HEK293 (cell line): ENCODE data around the gene UCKL1.

Experiments
- BCL11A ChIP-seq: fragments of 450-650 bp; formaldehyde crosslinking; IDR thresholded peaks from 2 replicates; pipeline ENCODE4 v1.5.1; 2016; ENCODE audit warnings: low read depth, missing biosample characterization, missing genetic modification characterization
- FEZF1 ChIP-seq: fragments of 450-650 bp; formaldehyde crosslinking; IDR thresholded peaks from 2 replicates; pipeline ENCODE4 v1.5.1; 2016; ENCODE audit warnings: missing biosample characterization, missing genetic modification characterization
- KLF16 ChIP-seq: fragments of 450-650 bp; formaldehyde crosslinking; IDR thresholded peaks from 2 replicates; pipeline ENCODE4 v1.5.1; 2017; ENCODE audit warnings: missing biosample characterization, missing genetic modification characterization
- MEIS1 ChIP-seq: sonication (generic); formaldehyde crosslinking; IDR thresholded peaks from 2 replicates; pipeline ENCODE4 v1.8.1; 2022; ENCODE audit warnings: missing genetic modification reagents, mild to moderate bottlenecking, borderline replicate concordance
- PATZ1 ChIP-seq: fragments of 450-650 bp; formaldehyde crosslinking; IDR thresholded peaks from 2 replicates; pipeline ENCODE4 v1.5.1; 2016; ENCODE audit warnings: missing biosample characterization, missing genetic modification characterization
- PRDM1 ChIP-seq: fragments of 450-650 bp; formaldehyde crosslinking; IDR thresholded peaks from 2 replicates; pipeline ENCODE4; 2016; ENCODE audit warnings: missing biosample characterization, missing genetic modification characterization
- ZBTB1 ChIP-seq: fragments of 450-650 bp; formaldehyde crosslinking; IDR thresholded peaks from 2 replicates; pipeline ENCODE4 v1.5.1; 2016; ENCODE audit warnings: missing biosample characterization, missing genetic modification characterization
- ZBTB7A ChIP-seq: fragments of 450-650 bp; formaldehyde crosslinking; IDR thresholded peaks from 2 replicates; pipeline ENCODE4 v1.5.1; 2016; ENCODE audit warnings: low read depth, missing biosample characterization, missing genetic modification characterization
- ZIC2 ChIP-seq: fragments of 450-650 bp; formaldehyde crosslinking; IDR thresholded peaks from 2 replicates; pipeline ENCODE4 v1.5.1; 2016; ENCODE audit warnings: missing biosample characterization, missing genetic modification characterization
- ZNF10 ChIP-seq: fragments of 450-650 bp; formaldehyde crosslinking; IDR thresholded peaks from 2 replicates; pipeline ENCODE4 v1.5.1; 2017; ENCODE audit warnings: missing biosample characterization, missing genetic modification characterization
- ZNF155 ChIP-seq: fragments of 450-650 bp; formaldehyde crosslinking; IDR thresholded peaks from 2 replicates; pipeline ENCODE4 v1.5.1; 2016; ENCODE audit warnings: missing biosample characterization, missing genetic modification characterization
- ZNF19 ChIP-seq: fragments of 450-650 bp; formaldehyde crosslinking; IDR thresholded peaks from 2 replicates; pipeline ENCODE4; 2016; ENCODE audit warnings: missing biosample characterization, missing genetic modification characterization, low read depth
- ZNF274 ChIP-seq, 2 experiments: fragments of 200-500 bp in 1 of 2; fragments of 450-650 bp in 1 of 2; sonication (Bioruptor generic) in 1 of 2; formaldehyde crosslinking in 1 of 2; IDR thresholded peaks; 2 replicates each; pipeline versions ENCODE4 v1.5.1 to v1.6.1; 2014 to 2016; ENCODE audit warnings: borderline replicate concordance in 1 of 2, inconsistent platforms in 1 of 2, low read length in 1 of 2, missing biosample characterization in 1 of 2, missing genetic modification characterization in 1 of 2
- ZNF311 ChIP-seq: fragments of 450-650 bp; formaldehyde crosslinking; IDR thresholded peaks from 2 replicates; pipeline ENCODE4 v1.5.1; 2017; ENCODE audit warnings: missing biosample characterization, missing genetic modification characterization, borderline replicate concordance
- ZNF391 ChIP-seq: fragments of 450-650 bp; formaldehyde crosslinking; IDR thresholded peaks from 2 replicates; pipeline ENCODE4 v1.5.1; 2016; ENCODE audit warnings: low read depth, missing biosample characterization, missing genetic modification characterization, borderline replicate concordance
- ZNF529 ChIP-seq: fragments of 450-650 bp; formaldehyde crosslinking; IDR thresholded peaks from 2 replicates; pipeline ENCODE4 v1.5.1; 2017; ENCODE audit warnings: missing genetic modification characterization, missing biosample characterization; ENCODE audit not compliant: insufficient replicate concordance
- ZNF544 ChIP-seq: fragments of 450-650 bp; formaldehyde crosslinking; IDR thresholded peaks from 2 replicates; pipeline ENCODE4 v1.5.0; 2017; ENCODE audit warnings: missing biosample characterization, missing genetic modification characterization
- ZNF560 ChIP-seq: fragments of 450-650 bp; formaldehyde crosslinking; IDR thresholded peaks from 2 replicates; pipeline ENCODE4 v1.5.1; 2017; ENCODE audit warnings: missing biosample characterization, missing genetic modification characterization, borderline replicate concordance
- ZNF621 ChIP-seq: fragments of 450-650 bp; formaldehyde crosslinking; IDR thresholded peaks from 2 replicates; pipeline ENCODE4 v1.5.1; 2017; ENCODE audit warnings: missing biosample characterization, missing genetic modification characterization
- ZNF658 ChIP-seq: fragments of 450-650 bp; formaldehyde crosslinking; IDR thresholded peaks from 2 replicates; pipeline ENCODE4; 2016; ENCODE audit warnings: missing biosample characterization, missing genetic modification characterization
- ZNF660 ChIP-seq: fragments of 450-650 bp; IDR thresholded peaks from 2 replicates; pipeline ENCODE4 v1.5.1; 2018; ENCODE audit warnings: missing biosample characterization, mild to moderate bottlenecking, missing genetic modification characterization
- ZNF701 ChIP-seq: fragments of 450-650 bp; formaldehyde crosslinking; IDR thresholded peaks from 2 replicates; pipeline ENCODE4 v1.5.1; 2016; ENCODE audit warnings: missing biosample characterization, missing genetic modification characterization
- ZNF768 ChIP-seq: fragments of 450-650 bp; formaldehyde crosslinking; IDR thresholded peaks from 2 replicates; pipeline ENCODE4 v1.5.1; 2018; ENCODE audit warnings: missing biosample characterization, mild to moderate bottlenecking, missing genetic modification characterization
- TF ChIP-seq, protein P1 (sequence below): fragments of 450-650 bp; IDR thresholded peaks from 2 replicates; pipeline ENCODE4 v1.5.1; 2018; ENCODE audit warnings: missing biosample characterization, missing genetic modification characterization
- TF ChIP-seq, protein P2 (sequence below): fragments of 450-650 bp; formaldehyde crosslinking; IDR thresholded peaks from 2 replicates; pipeline ENCODE4 v1.5.1; 2016; ENCODE audit warnings: missing biosample characterization, missing genetic modification characterization, low read depth
- TF ChIP-seq, protein P3 (sequence below): IDR thresholded peaks from 2 replicates; pipeline ENCODE4 v1.6.1; 2011; ENCODE audit warnings: mild to moderate bottlenecking, low read depth, low read length, borderline replicate concordance
- TF ChIP-seq, protein P4 (sequence below): fragments of 450-650 bp; formaldehyde crosslinking; IDR thresholded peaks from 2 replicates; pipeline ENCODE4 v1.5.1; 2016; ENCODE audit warnings: missing biosample characterization, missing genetic modification characterization
- TF ChIP-seq, protein P5 (sequence below): fragments of 450-650 bp; formaldehyde crosslinking; IDR thresholded peaks from 2 replicates; pipeline ENCODE4 v1.5.1; 2017; ENCODE audit warnings: missing biosample characterization, missing genetic modification characterization

The UCKL1 gene

GRCh38 chr20:63973636-63974401 lies 17.6 kb upstream of the UCKL1 start (continued):
- TF ChIP-seq, protein P1, sequence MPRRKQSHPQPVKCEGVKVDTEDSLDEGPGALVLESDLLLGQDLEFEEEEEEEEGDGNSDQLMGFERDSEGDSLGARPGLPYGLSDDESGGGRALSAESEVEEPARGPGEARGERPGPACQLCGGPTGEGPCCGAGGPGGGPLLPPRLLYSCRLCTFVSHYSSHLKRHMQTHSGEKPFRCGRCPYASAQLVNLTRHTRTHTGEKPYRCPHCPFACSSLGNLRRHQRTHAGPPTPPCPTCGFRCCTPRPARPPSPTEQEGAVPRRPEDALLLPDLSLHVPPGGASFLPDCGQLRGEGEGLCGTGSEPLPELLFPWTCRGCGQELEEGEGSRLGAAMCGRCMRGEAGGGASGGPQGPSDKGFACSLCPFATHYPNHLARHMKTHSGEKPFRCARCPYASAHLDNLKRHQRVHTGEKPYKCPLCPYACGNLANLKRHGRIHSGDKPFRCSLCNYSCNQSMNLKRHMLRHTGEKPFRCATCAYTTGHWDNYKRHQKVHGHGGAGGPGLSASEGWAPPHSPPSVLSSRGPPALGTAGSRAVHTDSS (tag by site-specific recombination), result no peak
- TF ChIP-seq ZNF560 (tag by site-specific recombination) (no peak), ZNF621 (tag by site-specific recombination) (no peak), KLF16 (peak; percentile 96), FEZF1 (tag by site-specific recombination) (no peak), ZNF660 (no peak), ZIC2 (peak; percentile 64; the same call in 1 of the 2 replicates), ZBTB1 (tag by site-specific recombination) (no peak), ZNF391 (tag by site-specific recombination) (0 out of 2 replicates have a peak, but pooled peaks have one; percentile 36), ZNF274 (IDR thresholded peaks at IDR 0.05; ENCODE audit: low read length) (no peak), ZNF274 (tag by site-specific recombination; IDR thresholded peaks at IDR 0.05; ENCODE audit: borderline replicate concordance) (no peak), ZNF529 (no peak), ZNF701 (tag by site-specific recombination) (no peak), BCL11A (tag by site-specific recombination) (0 out of 2 replicates have a peak, but pooled peaks have one; percentile 14), ZBTB7A (tag by site-specific recombination) (peak; percentile 64; the same call in 1 of the 2 replicates), ZNF19 (tag by site-specific recombination) (no peak), PATZ1 (tag by site-specific recombination) (peak; percentile 59), PRDM1 (no peak), ZNF10 (no peak), ZNF768 (tag by site-specific recombination) (no peak), ZNF311 (no peak), ZNF658 (tag by site-specific recombination) (no peak), ZNF155 (tag by site-specific recombination) (no peak), MEIS1 (no peak), ZNF544 (tag by site-specific recombination) (no peak)
- TF ChIP-seq, protein P2, sequence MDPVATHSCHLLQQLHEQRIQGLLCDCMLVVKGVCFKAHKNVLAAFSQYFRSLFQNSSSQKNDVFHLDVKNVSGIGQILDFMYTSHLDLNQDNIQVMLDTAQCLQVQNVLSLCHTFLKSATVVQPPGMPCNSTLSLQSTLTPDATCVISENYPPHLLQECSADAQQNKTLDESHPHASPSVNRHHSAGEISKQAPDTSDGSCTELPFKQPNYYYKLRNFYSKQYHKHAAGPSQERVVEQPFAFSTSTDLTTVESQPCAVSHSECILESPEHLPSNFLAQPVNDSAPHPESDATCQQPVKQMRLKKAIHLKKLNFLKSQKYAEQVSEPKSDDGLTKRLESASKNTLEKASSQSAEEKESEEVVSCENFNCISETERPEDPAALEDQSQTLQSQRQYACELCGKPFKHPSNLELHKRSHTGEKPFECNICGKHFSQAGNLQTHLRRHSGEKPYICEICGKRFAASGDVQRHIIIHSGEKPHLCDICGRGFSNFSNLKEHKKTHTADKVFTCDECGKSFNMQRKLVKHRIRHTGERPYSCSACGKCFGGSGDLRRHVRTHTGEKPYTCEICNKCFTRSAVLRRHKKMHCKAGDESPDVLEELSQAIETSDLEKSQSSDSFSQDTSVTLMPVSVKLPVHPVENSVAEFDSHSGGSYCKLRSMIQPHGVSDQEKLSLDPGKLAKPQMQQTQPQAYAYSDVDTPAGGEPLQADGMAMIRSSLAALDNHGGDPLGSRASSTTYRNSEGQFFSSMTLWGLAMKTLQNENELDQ, result no peak
- TF ChIP-seq, protein P3, sequence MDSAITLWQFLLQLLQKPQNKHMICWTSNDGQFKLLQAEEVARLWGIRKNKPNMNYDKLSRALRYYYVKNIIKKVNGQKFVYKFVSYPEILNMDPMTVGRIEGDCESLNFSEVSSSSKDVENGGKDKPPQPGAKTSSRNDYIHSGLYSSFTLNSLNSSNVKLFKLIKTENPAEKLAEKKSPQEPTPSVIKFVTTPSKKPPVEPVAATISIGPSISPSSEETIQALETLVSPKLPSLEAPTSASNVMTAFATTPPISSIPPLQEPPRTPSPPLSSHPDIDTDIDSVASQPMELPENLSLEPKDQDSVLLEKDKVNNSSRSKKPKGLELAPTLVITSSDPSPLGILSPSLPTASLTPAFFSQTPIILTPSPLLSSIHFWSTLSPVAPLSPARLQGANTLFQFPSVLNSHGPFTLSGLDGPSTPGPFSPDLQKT, result no peak
- TF ChIP-seq, protein P4, sequence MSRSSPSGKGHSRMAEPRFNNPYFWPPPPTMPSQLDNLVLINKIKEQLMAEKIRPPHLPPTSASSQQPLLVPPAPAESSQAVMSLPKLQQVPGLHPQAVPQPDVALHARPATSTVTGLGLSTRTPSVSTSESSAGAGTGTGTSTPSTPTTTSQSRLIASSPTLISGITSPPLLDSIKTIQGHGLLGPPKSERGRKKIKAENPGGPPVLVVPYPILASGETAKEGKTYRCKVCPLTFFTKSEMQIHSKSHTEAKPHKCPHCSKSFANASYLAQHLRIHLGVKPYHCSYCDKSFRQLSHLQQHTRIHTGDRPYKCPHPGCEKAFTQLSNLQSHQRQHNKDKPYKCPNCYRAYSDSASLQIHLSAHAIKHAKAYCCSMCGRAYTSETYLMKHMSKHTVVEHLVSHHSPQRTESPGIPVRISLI, result no peak
- TF ChIP-seq, protein P5, sequence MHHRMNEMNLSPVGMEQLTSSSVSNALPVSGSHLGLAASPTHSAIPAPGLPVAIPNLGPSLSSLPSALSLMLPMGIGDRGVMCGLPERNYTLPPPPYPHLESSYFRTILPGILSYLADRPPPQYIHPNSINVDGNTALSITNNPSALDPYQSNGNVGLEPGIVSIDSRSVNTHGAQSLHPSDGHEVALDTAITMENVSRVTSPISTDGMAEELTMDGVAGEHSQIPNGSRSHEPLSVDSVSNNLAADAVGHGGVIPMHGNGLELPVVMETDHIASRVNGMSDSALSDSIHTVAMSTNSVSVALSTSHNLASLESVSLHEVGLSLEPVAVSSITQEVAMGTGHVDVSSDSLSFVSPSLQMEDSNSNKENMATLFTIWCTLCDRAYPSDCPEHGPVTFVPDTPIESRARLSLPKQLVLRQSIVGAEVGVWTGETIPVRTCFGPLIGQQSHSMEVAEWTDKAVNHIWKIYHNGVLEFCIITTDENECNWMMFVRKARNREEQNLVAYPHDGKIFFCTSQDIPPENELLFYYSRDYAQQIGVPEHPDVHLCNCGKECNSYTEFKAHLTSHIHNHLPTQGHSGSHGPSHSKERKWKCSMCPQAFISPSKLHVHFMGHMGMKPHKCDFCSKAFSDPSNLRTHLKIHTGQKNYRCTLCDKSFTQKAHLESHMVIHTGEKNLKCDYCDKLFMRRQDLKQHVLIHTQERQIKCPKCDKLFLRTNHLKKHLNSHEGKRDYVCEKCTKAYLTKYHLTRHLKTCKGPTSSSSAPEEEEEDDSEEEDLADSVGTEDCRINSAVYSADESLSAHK, result no peak
